Stimulated activated CD4-positive, alpha-beta T cell treated with anti-CD3 and anti-CD28 coated beads, Interleukin-4, amount 100 ng/mL, for 48 hours (primary cell): ENCODE results near the gene REEP6.

Experiments used
- DNase-seq, 2 donors: peaks; one replicate each; pipeline ENCODE4 v3.0.0-alpha.2; 2020; ENCODE audit warnings: low read depth in 2 of 2

Gene REEP6

GRCh38 chr19:1491114-1491848, at the start of gene REEP6:
TSS of gene REEP6 (plus strand) at chr19:1491181. CDS start at chr19:1491270, 89 bp downstream.
- DNase-seq, result no peak

- no peak for DNase-seq
These were observed 49.1 kb upstream of the REEP6 start for GRCh38 chr19:1441677-1442438.

GRCh38 chr19:1445185-1445931, 45.6 kb upstream of the REEP6 start:
- peak; percentile 69 to 70 for DNase-seq

GRCh38 chr19:1445932-1446712, 44.9 kb upstream of the REEP6 start:
- DNase-seq, result no peak

GRCh38 chr19:1446713-1447481, 44.1 kb upstream of the REEP6 start:
- no peak for DNase-seq

GRCh38 chr19:1447504-1447903, 43.5 kb upstream of the REEP6 start:
- DNase-seq, result no peak

GRCh38 chr19:1447944-1448343, 43.0 kb upstream of the REEP6 start:
- no peak for DNase-seq

- no peak for DNase-seq
These were observed 41.2 kb upstream of the REEP6 start, which contains the start of gene APC2 for GRCh38 chr19:1449467-1450442. TSS of gene APC2 (plus strand) at chr19:1450121. CDS start at chr19:1453002, 2,881 bp downstream.

GRCh38 chr19:1450735-1451731, 39.9 kb upstream of the REEP6 start:
- no peak for DNase-seq

- DNase-seq, result no peak
These were observed 38.8 kb upstream of the REEP6 start for GRCh38 chr19:1451916-1452801.

- DNase-seq, result no peak
These were observed 38.0 kb upstream of the REEP6 start for GRCh38 chr19:1452802-1453524.

GRCh38 chr19:1453525-1454364, 37.2 kb upstream of the REEP6 start:
- no peak for DNase-seq

GRCh38 chr19:1455002-1455335, 36.0 kb upstream of the REEP6 start:
- no peak for DNase-seq

- peak; percentile 64 to 66 for DNase-seq
These were observed 35.5 kb upstream of the REEP6 start for GRCh38 chr19:1455336-1456120.
